GM13977 (cell line): ENCODE measurements around the gene AREL1.

Experiments
- DNase-seq: peaks from one replicate; pipeline ENCODE4 v3.0.0; 2012; ENCODE audit warnings: low spot score
- CTCF ChIP-seq: IDR thresholded peaks from 2 replicates; pipeline ENCODE4 v1.5.1; 2012; ENCODE audit warnings: mild to moderate bottlenecking, control low read depth; ENCODE audit not compliant: insufficient read depth; ENCODE audit errors: extremely low read depth, missing control alignments
- in situ Hi-C: fragments of 300-500 bp; cut with MboI; formaldehyde crosslinking; loops from one replicate; pipeline ENCODE4 v1.12.0; 2022; ENCODE audit warnings: low sequenced_read_pairs, low pct_unique_long_range_greater_than_20kb, mixed read lengths, inconsistent platforms; ENCODE audit not compliant: unreplicated experiment

Gene AREL1

GRCh38 chr14:74627076-74627475 lies 85.8 kb downstream of the AREL1 start:
- no peak for TF ChIP-seq CTCF
- DNase-seq: no peak
- in situ Hi-C loops: no loop called here

GRCh38 chr14:74622257-74622656 lies 90.6 kb downstream of the AREL1 start:
- in situ Hi-C loops: no loop called here
- no peak for TF ChIP-seq CTCF
- DNase-seq: no peak

GRCh38 chr14:74621556-74621955 lies 91.3 kb downstream of the AREL1 start:
- no peak for DNase-seq
- TF ChIP-seq CTCF: no peak
- in situ Hi-C loops: no loop called here

- in situ Hi-C loops: no loop called here
- no peak for DNase-seq
- no peak for TF ChIP-seq CTCF
Observed at GRCh38 chr14:74620923-74621322, 92.0 kb downstream of the AREL1 start.

- no peak for TF ChIP-seq CTCF
- no peak for DNase-seq
- in situ Hi-C loops: no loop called here
Observed at GRCh38 chr14:74620497-74620921, 92.4 kb downstream of the AREL1 start.

GRCh38 chr14:74619672-74620131 lies 93.2 kb downstream of the AREL1 start:
- no peak for TF ChIP-seq CTCF
- no peak for DNase-seq
- in situ Hi-C loops: no loop called here
